Measurements from ENCODE around the gene PIGH. TPM values are rescaled to one million over a fixed set of nuclear protein-coding genes. Genes with fewer than 3 reads are reported as not detected.

The PIGH gene
- polyA plus RNA-seq, 2 of the 4 experiments (the other 2 are of a cell fraction) = 21.1 to 37.2 TPM

- Histone ChIP-seq H3K4me1 (peaks cover 23% of the 10 kb centered on the region), H3K9me3 (no peaks in the 10 kb centered on the region), H3K4me3 (peak overlapping the region; percentile 52), H3K4me2 (peak overlapping the region; percentile 92), H3K27ac (peak overlapping the region in 1 of 2 experiments; percentile 36; a peak in 3 of 6 replicates)
- TF ChIP-seq ZNF302 (CRISPR knock-in tag; IDR thresholded peaks at IDR 0.05) (no peak), RARB (CRISPR knock-in tag; IDR thresholded peaks at IDR 0.05) (no peak), REST (IDR thresholded peaks at IDR 0.05) (no peak), BCL3 (IDR thresholded peaks at IDR 0.05) (no peak), NPAS2 (CRISPR knock-in tag; IDR thresholded peaks at IDR 0.05; ENCODE audit: borderline replicate concordance) (no peak), BHLHE40 (IDR thresholded peaks at IDR 0.05; ENCODE audit: low read depth, low read length) (no peak), RCOR1 (IDR thresholded peaks at IDR 0.05; ENCODE audit: low read depth, low read length) (no peak), ELK1 (IDR thresholded peaks at IDR 0.05; ENCODE audit: low read depth, low read length) (no peak), JUNB (IDR thresholded peaks at IDR 0.05) (no peak), KDM5A (IDR thresholded peaks at IDR 0.05) (no peak), HOXA7 (CRISPR knock-in tag; IDR thresholded peaks at IDR 0.05) (no peak), HOXB5 (CRISPR knock-in tag; IDR thresholded peaks at IDR 0.05) (no peak)
- TF ChIP-seq, protein P1, sequence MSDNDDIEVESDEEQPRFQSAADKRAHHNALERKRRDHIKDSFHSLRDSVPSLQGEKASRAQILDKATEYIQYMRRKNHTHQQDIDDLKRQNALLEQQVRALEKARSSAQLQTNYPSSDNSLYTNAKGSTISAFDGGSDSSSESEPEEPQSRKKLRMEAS (IDR thresholded peaks at IDR 0.05) = no peak
- TF ChIP-seq, protein P2, sequence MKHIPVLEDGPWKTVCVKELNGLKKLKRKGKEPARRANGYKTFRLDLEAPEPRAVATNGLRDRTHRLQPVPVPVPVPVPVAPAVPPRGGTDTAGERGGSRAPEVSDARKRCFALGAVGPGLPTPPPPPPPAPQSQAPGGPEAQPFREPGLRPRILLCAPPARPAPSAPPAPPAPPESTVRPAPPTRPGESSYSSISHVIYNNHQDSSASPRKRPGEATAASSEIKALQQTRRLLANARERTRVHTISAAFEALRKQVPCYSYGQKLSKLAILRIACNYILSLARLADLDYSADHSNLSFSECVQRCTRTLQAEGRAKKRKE (CRISPR knock-in tag; IDR thresholded peaks at IDR 0.05; ENCODE audit: low read depth) = no peak
- TF ChIP-seq, protein P3, sequence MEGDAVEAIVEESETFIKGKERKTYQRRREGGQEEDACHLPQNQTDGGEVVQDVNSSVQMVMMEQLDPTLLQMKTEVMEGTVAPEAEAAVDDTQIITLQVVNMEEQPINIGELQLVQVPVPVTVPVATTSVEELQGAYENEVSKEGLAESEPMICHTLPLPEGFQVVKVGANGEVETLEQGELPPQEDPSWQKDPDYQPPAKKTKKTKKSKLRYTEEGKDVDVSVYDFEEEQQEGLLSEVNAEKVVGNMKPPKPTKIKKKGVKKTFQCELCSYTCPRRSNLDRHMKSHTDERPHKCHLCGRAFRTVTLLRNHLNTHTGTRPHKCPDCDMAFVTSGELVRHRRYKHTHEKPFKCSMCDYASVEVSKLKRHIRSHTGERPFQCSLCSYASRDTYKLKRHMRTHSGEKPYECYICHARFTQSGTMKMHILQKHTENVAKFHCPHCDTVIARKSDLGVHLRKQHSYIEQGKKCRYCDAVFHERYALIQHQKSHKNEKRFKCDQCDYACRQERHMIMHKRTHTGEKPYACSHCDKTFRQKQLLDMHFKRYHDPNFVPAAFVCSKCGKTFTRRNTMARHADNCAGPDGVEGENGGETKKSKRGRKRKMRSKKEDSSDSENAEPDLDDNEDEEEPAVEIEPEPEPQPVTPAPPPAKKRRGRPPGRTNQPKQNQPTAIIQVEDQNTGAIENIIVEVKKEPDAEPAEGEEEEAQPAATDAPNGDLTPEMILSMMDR (IDR thresholded peaks at IDR 0.05) = no peak
- peak; percentile 4 to 28 for ATAC-seq
- ChIA-PET CTCF (interaction anchor here (0.7 to 5.9 kb wide), 12 partner anchors 9 to 536 kb away, joined by 3 to 74 read pairs (median 6); partner anchors contain the start of gene RDH12), POLR2A (interaction anchor here (1.0 kb wide), 1 partner anchor 55 kb away, joined by 3 read pairs; the partner anchor contains the start of gene VTI1B)
- whole genome bisulfite sequencing (ENCODE audit: missing lambda C conversion rate) = 43% methylated on average over 18 of the region's 19 CpGs
- FAIRE-seq = no peak
- DNase-seq (ENCODE audit: low read depth in 1 of 2, low spot score in 1 of 2) = peak in 1 of 2 experiments; percentile 21
Measured at GRCh38 chr14:67620217-67620785, 20.2 kb upstream of the PIGH start.
